ENCODE data around the gene COL18A1. TPM values are rescaled to one million over a fixed set of nuclear protein-coding genes. Genes with fewer than 3 reads are reported as not detected.

Gene COL18A1
- polyA plus RNA-seq, 1 donor (not counting 4 experiments of a cell fraction or from before 2014, with no cell fraction given) = 13.0 TPM

- H2AFZ ChIP-seq (ENCODE audit: control insufficient read depth, low read length) = peak overlapping the region; percentile 58
- no peaks in the 10 kb centered on the region for H3K79me2 ChIP-seq (ENCODE audit: control insufficient read depth, insufficient read depth, low read length)
- peak overlapping the region; percentile 64 for H3K4me2 ChIP-seq (ENCODE audit: control insufficient read depth, extremely low read depth, insufficient read depth, low read depth, low read length)
- dilution Hi-C loops (cut with MboI; ENCODE audit: extremely low pct_ligation_motif_present, low sequenced_read_pairs) = no loop called here
- DNase-seq (ENCODE audit: low read depth, low spot score) (peak; percentile 81), FAIRE-seq (peak; percentile 92)
- H3K36me3 ChIP-seq (ENCODE audit: control insufficient read depth in 2 of 2, extremely low read depth in 1 of 2, insufficient read depth in 2 of 2, low read length in 2 of 2) = no peaks in the 10 kb centered on the region
- peak overlapping the region; percentile 60 for H3K27ac ChIP-seq (ENCODE audit: control insufficient read depth, insufficient read depth, low read length)
- no peaks in the 10 kb centered on the region for H4K20me1 ChIP-seq (ENCODE audit: control insufficient read depth, extremely low read depth, insufficient read depth, low read length)
- H3K9me3 ChIP-seq (ENCODE audit: control insufficient read depth, low read depth, low read length) = no peaks in the 10 kb centered on the region
- TF ChIP-seq CTCF (optimal IDR thresholded peaks at IDR 0.05 in 1 of 3, IDR thresholded peaks at IDR 0.05 in 1 of 3, conservative IDR thresholded peaks at IDR 0.05 in 1 of 3; ENCODE audit: extremely low read depth in 1 of 3, insufficient read depth in 2 of 3, low read length in 3 of 3) = no peak
- no peak for TF ChIP-seq EZH2 (IDR thresholded peaks at IDR 0.05; ENCODE audit: low read length)
- no peaks in the 10 kb centered on the region for H3K9me1 ChIP-seq (ENCODE audit: control insufficient read depth, extremely low read depth, insufficient read depth, low read length)
- H3K4me1 ChIP-seq (ENCODE audit: control insufficient read depth, extremely low read depth, insufficient read depth, low read length) = peaks cover 13% of the 10 kb centered on the region
- peaks cover 9% of the 10 kb centered on the region for H3K27me3 ChIP-seq (ENCODE audit: control insufficient read depth, extremely low read depth, insufficient read depth, low read length)
- H3K4me3 ChIP-seq (ENCODE audit: control insufficient read depth in 2 of 3, extremely low read depth in 1 of 3, insufficient read depth in 2 of 3, low read depth in 1 of 3, low read length in 3 of 3) = peak overlapping the region in 1 of 3 experiments; percentile 9
- peak overlapping the region; percentile 33 for H3K9ac ChIP-seq (ENCODE audit: control insufficient read depth, extremely low read depth, insufficient read depth, low read length)
Measured at GRCh38 chr21:45372732-45373355, 32.1 kb upstream of the COL18A1 start.

DNA sequence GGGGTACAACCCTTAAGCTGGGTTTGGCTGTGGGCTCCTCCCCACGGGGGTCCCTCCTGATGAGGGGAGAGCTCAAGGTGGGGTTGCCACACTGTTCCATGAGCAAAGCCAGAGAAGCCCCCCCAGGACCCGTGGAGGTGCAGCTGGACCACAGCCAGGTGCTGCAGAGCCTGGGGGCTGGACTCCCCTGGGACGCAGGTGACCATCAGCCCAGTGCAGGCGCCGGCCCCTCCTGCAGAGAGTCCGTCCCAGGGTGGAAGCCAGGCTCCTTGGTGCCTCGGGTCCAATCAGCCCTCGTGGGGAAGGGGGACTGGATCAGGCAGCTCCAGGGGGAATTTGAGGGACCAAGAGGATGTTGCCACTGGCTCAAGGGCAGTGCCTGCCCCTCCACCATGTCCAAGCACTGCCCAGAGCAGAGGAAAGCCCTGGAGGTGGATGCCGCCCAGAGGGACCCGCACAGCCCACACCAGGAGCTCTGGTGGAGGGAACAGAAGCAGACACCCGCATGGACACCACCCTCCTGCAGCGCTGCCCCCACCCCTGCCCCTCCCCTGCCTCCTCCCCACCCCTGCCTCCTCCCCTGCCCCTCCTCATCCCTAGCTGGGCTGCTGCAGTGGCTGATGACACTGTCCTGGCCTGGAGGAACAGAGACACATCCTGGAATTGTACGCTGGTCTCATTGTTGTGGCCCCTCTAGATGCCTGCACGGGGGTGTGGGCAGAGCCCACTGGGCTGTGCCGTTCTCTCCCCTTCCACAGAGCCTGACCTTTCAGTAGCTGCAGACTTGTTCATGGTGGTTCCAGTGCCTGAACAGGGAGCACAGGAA is 30.8 kb upstream of the COL18A1 start:
- Histone ChIP-seq H3K9ac (ENCODE audit: control insufficient read depth, extremely low read depth, insufficient read depth, low read length) (no peak overlapping the region), H4K20me1 (ENCODE audit: control insufficient read depth, extremely low read depth, insufficient read depth, low read length) (no peaks in the 10 kb centered on the region), H3K27me3 (ENCODE audit: control insufficient read depth, extremely low read depth, insufficient read depth, low read length) (peaks cover 6% of the 10 kb centered on the region), H3K36me3 (ENCODE audit: control insufficient read depth in 2 of 2, extremely low read depth in 1 of 2, insufficient read depth in 2 of 2, low read length in 2 of 2) (no peaks in the 10 kb centered on the region), H3K9me1 (ENCODE audit: control insufficient read depth, extremely low read depth, insufficient read depth, low read length) (no peaks in the 10 kb centered on the region), H3K4me1 (ENCODE audit: control insufficient read depth, extremely low read depth, insufficient read depth, low read length) (peaks cover 13% of the 10 kb centered on the region), H3K4me3 (ENCODE audit: control insufficient read depth in 2 of 3, extremely low read depth in 1 of 3, insufficient read depth in 2 of 3, low read depth in 1 of 3, low read length in 3 of 3) (no peak overlapping the region), H2AFZ (ENCODE audit: control insufficient read depth, low read length) (no peak overlapping the region), H3K9me3 (ENCODE audit: control insufficient read depth, low read depth, low read length) (no peaks in the 10 kb centered on the region), H3K27ac (ENCODE audit: control insufficient read depth, insufficient read depth, low read length) (no peak overlapping the region), H3K79me2 (ENCODE audit: control insufficient read depth, insufficient read depth, low read length) (no peaks in the 10 kb centered on the region), H3K4me2 (ENCODE audit: control insufficient read depth, extremely low read depth, insufficient read depth, low read depth, low read length) (no peak overlapping the region)
- TF ChIP-seq EZH2 (IDR thresholded peaks at IDR 0.05; ENCODE audit: low read length) = no peak
- TF ChIP-seq CTCF (optimal IDR thresholded peaks at IDR 0.05 in 1 of 3, IDR thresholded peaks at IDR 0.05 in 1 of 3, conservative IDR thresholded peaks at IDR 0.05 in 1 of 3; ENCODE audit: extremely low read depth in 1 of 3, insufficient read depth in 2 of 3, low read length in 3 of 3) = no peak
- DNase-seq (ENCODE audit: low read depth, low spot score) = no peak
- dilution Hi-C loops (cut with MboI; ENCODE audit: extremely low pct_ligation_motif_present, low sequenced_read_pairs) = no loop called here
- no peak for FAIRE-seq

Data from keratinocyte (primary cell).